ENCODE results near the gene TMPRSS6.
"Not testable (repeated sequence)": the region's sequence is repeated elsewhere in the genome, so short reads cannot be mapped to it uniquely, and the experiment has no call there.

The TMPRSS6 gene

DNA sequence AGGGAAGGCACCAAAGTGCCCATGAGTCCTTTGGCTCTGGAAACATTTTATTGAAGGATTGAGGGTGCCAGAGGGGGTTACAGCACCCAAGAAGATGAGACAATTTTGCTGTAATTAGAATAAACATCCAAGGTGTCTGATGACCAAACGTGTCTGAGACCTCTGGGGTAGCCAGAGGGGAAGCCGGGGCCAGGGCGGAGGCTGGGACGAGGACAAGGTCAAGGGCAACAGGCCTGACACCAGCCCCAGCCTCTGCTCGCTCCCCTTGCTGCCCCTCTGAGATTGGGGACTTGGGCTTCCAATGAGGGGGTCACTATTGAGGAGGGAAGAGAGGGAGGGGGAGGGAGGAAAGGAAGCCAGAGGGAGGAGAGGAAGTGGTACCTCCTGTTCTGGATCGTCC, 25.6 kb downstream of the TMPRSS6 start:
- no peak for DNase-seq

DNA sequence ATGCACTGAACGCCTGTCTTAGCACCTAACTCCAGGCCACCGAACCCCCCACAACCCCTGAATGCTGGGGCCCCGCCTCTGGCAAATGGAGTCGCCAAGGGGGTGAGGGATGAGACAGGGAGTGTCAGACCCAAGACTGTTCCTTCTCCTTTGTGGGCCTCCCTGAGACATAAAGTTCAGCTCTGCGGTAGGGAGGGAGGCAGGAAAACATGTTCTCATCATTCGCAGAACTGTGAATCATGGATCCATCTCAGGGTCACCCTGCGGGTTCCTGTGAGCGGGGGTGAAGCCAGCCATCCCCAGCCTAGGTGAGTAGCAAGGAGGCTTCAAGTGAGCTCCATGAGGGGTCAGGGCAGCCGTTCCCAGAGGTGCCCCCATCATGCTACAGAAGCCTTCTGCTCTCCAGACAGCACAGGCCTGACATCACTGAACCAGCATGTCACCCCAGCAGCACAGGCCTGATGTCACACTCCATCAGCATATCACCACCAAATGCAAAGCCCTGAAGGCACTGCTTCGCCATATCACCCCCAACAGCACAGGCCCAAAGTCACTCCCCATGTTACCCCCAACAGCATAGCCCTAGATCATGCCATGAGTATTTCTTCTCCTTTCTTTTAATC, 27.2 kb downstream of the TMPRSS6 start:
- no peak for DNase-seq

- DNase-seq: no peak
Measured at GRCh38 chr22:37080838-37081237, 28.7 kb downstream of the TMPRSS6 start.

DNA sequence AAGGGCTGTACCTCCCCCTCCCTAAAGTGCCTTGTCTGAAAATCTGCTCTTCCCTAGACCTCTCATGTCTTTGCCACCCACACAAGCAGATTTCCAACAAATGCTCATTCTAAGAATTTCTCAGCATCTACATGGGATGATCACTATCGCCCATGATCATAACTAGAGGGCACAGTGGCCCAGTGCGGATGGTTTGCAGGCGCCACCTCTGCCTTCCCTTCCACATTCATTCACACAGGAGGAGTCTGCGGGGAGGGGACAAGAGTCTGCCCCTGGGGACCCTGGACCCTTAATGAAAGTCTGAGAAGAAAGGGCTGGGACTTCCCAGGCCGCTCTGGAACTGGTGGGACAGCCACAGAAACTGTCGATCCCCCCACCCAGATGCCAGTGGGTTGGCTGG, 29.1 kb downstream of the TMPRSS6 start:
- no peak for DNase-seq

DNA sequence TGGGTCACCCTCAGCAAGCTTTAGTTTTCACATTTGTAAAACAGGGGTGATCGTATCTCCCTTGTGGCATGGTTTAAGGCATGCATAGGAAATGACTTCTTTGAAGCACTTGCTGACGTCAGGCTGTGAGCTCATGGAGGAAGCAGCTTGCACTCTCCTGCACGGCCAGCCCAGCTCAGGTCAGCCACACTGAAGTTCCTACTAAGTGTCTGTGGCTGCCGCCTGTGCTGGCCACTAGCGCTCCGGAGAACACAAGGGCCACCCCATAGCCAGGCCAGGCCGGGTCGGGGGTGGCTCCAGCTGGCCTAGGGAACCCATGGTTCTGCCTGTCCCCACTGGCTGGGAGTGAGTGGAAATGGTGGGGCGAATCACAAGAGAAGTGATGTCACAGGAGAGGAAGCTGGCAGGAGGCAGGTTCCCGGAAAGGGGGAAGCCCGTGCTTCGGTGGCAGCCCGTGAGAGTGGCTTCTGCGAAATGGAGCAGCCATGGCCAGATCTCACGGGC, 29.8 kb downstream of the TMPRSS6 start:
- DNase-seq: no peak

DNA sequence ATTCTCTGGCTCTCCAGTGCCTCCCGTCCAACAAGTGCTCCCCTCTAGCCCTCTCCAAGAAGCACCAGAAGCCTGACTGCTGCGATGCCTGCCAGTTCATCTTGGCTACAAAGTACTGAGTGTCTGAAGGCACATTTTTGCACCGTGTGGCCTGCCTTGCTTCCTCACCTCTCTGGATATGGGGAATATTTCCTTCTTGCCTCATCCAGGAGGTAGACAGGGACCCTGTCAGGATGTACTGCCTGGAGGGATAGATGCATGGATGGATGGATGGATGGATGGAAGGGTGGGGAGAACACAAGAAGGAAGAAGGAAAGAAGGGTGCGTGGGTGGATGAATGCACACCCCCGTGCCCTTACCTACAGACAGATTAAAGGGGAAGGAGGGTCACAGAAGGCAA, 30.4 kb downstream of the TMPRSS6 start:
- DNase-seq: no peak

- DNase-seq: peak; percentile 17 to 19
Measured at GRCh38 chr22:37077802-37078448, 31.6 kb downstream of the TMPRSS6 start.

DNA sequence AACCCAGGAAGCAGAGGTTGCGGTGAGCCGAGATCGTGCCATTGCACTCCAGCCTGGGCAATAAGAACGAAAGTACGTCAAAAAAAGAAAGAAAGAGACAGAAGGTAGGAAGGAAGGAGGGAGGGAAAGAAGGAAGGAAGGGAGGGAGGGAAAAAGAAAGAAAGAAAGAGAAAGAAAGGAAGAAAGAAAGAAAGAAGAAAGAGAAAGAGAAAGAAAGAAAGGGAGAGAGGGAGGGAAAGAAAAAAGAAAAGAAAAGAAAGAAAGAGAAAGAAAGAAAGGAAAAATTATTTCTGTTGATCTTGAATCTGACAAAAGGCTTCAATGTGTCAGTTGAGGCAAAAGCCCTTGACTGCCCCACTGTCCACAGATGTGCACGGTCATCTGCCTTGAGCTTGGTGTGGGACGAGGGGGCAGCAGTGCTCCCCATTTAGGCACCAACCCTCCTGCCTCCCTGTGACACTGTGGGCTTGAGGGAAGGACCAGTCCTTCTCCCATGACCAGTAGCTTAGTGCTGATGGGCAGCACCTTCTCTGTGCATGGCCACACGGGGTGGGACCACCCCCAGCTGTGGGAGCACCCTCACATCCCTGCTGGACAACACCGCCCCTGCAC, 33.6 kb downstream of the TMPRSS6 start:
- DNase-seq: no peak

DNA sequence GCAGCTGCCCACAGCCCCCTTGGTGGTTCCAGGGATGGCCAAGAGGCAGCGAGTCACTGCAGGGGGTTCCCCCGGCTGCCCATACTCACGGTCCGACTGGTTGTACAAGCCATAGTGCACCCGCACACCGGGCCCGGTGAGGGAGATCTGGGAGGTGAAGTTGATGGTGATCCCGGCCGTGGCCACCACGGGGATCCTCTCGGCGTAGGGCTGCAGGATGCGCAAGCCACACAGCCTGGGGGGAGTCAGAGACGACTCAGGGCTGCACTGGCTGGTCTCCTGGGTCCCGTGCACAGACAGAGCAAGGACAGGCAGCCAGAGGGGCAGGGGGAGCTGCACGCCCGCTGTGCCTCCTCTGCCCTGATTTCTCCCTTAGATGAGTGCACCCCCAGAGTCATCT, 34.5 kb downstream of the TMPRSS6 start:
- no peak for DNase-seq

DNA sequence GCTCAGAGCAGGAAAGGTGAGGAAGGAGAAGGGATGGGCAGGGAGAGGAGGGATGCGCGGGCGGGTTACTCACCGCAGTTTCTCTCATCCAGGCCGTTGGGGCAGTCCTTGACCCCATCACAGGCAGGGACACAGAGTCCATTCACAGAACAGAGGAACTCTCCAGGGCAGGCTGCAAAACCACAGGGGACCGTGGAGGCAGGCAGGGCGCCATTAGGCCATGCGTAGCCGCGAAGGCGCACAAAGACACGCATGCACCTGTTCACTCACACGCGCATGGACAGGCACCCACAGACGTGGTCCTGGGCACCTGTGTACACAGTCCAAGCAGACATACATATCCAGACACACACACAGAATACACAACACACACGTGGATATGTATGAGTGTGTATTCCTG, 35.0 kb downstream of the TMPRSS6 start:
- DNase-seq: no peak

DNA sequence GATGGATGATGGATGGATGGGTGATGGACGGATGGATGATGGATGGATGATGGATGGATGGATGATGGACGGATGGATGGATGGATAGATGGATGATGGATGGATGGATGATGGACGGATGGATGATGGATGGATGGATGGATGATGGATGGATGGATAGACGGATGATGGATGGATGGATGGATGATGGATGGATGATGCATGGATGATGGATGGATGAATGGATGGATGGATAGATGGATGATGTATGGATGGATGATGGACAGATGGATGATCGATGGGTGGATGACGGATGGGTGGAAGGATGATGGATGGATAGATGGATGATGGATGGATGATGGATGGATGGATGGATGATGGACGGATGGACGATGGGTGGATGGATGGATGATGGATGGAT, 36.8 kb downstream of the TMPRSS6 start:
- DNase-seq: no peak

DNA sequence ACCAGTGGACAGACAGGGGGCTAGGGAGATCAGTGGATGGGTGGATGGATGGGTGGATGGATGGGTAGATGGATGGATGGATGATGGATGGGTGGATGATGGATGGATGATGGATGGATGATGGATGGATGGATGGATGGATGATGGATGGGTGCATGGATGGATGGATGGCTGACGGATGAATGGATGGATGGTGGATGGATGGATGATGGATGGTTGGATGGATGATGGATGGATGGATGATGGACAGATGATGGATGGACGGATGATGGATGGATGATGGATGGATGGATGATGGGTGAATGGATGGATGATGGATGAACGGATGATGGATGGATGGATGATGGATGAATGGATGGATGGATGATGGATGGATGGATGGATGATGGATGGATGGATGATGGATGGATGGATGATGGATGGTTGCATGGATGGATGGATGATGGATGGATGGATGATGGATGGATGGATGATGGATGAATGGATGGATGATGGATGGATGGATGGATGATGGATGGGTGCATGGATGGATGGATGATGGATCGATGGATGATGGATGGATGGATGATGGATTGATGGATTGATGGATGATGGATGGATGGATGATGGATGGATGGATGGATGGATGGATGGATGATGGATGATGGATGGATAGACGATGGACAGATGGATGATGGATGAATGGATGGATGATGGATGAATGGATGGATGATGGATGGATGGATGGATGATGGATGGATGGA, 37.5 kb downstream of the TMPRSS6 start:
- not testable (repeated sequence) for DNase-seq

- no peak for DNase-seq
Measured at GRCh38 chr22:37070744-37071143, 38.8 kb downstream of the TMPRSS6 start.

GRCh38 chr22:37070334-37070733, 39.2 kb downstream of the TMPRSS6 start:
- no peak for DNase-seq

- no peak for DNase-seq
Measured at GRCh38 chr22:37069719-37070118, 39.8 kb downstream of the TMPRSS6 start.

DNA sequence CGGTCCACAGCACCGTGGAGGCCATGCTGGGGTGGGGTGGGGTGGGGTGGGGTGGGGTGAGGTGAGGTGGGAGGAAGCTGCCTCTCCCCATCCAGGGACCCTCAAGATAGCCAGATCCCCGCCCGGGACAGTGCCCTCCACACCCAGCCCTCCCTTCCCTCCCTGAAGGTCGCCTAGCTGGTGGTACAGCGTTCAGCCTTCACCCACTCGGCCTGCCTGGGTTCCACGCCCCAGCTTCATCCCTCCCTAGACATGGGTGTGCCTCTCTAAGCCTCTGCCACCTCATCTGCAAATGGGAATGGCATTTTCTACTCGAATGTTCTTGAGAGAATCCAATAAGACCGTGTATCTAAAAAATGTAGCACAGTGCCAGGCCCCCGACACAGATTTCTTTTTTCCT, 40.2 kb downstream of the TMPRSS6 start:
- no peak for DNase-seq

- no peak for DNase-seq
Measured at GRCh38 chr22:37068859-37069258, 40.7 kb downstream of the TMPRSS6 start.

DNA sequence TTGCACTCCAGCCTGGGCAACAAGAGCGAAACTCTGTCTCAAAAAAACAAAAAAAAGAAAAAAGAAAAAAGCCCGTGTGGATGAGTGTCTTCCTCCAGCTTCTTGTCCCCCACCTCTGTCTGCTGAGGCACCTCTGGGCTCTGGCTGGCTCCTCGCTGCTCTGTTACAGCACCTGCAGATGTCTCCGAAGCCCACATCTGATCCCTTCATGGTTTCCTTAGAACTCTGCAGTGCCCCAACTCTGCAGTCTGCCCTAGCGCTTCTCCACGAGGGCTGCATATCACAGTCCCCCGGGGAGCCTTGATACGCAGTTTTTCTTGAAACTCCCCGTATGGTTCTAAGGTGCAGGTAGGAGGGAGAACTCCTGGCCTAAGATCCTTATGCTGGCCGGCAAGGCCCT, 42.1 kb downstream of the TMPRSS6 start:
- DNase-seq: no peak

- DNase-seq: no peak
Measured at GRCh38 chr22:37065961-37066360, 43.6 kb downstream of the TMPRSS6 start.

GRCh38 chr22:37065180-37065579, 44.3 kb downstream of the TMPRSS6 start:
- DNase-seq: no peak

GRCh38 chr22:37064553-37064952, 45.0 kb downstream of the TMPRSS6 start:
- DNase-seq: no peak

DNA sequence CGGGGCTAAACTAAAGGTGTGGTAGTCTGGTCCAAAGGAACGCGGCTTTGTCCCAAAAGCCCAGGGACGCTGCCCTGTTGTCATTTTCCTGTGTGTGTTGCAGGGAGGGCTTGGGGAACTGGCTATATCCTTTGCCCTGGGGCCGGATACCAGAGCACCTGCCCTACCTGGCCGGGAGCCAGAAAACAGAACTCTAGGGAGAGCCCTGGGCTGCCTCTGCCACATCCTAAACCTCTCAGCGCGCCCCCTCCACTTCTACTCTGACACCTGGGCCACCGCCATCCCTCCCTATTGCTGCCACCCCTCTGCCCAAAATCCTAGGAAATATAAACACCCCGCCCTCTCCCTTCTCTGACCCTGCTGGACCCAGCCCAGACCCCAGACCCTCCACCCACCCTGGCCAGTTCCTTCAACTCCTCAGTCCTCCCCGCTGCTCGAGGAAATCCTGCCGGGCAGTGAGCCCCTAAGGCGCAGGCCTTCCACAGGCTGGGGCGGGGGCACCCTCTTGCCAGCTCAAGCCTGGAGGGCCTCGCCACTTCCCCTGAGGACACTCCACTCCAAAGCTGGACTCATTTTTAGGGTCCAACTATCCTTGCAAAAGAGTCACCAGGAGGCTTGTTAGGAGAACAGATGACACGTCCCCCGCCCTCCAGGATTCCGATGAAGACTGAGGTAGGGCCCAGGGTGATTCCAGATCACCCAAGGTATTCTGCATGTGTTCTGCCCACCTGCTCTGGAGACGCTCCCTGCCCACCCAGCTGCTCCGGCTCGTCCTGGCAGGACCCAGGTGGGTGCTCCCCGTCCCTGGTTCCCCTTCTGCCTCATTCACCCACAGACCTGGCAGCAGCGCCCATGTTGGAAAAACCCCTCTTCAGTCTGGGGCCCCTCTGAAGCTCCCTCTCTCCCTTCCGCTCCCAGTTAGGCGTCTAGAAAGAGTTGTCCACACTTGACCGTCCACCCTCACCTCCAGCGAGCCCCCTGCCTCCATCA, 45.8 kb downstream of the TMPRSS6 start:
- no peak for DNase-seq
